C4-2B (cell line): ENCODE data around the gene TEX29.

ENCODE experiments used
- H3K27ac ChIP-seq: fragments of 450-650 bp; 2 replicates; pipeline ENCODE4 v1.5.1; 2017
- ZFX ChIP-seq: fragments of 450-650 bp; IDR thresholded peaks from 2 replicates; pipeline ENCODE4 v1.6.1; 2017
- TF ChIP-seq, protein P1 (sequence below): fragments of 450-650 bp; conservative IDR thresholded peaks from 2 replicates; pipeline ENCODE4 v1.5.1; 2017; ENCODE audit warnings: mild to moderate bottlenecking

TEX29 gene

GRCh38 chr13:111372651-111373425 lies 52.4 kb downstream of the TEX29 start:
- H3K27ac ChIP-seq, result no peak overlapping the region
- TF ChIP-seq, protein P1, sequence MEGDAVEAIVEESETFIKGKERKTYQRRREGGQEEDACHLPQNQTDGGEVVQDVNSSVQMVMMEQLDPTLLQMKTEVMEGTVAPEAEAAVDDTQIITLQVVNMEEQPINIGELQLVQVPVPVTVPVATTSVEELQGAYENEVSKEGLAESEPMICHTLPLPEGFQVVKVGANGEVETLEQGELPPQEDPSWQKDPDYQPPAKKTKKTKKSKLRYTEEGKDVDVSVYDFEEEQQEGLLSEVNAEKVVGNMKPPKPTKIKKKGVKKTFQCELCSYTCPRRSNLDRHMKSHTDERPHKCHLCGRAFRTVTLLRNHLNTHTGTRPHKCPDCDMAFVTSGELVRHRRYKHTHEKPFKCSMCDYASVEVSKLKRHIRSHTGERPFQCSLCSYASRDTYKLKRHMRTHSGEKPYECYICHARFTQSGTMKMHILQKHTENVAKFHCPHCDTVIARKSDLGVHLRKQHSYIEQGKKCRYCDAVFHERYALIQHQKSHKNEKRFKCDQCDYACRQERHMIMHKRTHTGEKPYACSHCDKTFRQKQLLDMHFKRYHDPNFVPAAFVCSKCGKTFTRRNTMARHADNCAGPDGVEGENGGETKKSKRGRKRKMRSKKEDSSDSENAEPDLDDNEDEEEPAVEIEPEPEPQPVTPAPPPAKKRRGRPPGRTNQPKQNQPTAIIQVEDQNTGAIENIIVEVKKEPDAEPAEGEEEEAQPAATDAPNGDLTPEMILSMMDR, result no peak
- no peak for TF ChIP-seq ZFX

- H3K27ac ChIP-seq, result no peak overlapping the region
- TF ChIP-seq, protein P1, result no peak
- no peak for TF ChIP-seq ZFX
Measured at GRCh38 chr13:111373486-111373885, 53.0 kb downstream of the TEX29 start.

DNA sequence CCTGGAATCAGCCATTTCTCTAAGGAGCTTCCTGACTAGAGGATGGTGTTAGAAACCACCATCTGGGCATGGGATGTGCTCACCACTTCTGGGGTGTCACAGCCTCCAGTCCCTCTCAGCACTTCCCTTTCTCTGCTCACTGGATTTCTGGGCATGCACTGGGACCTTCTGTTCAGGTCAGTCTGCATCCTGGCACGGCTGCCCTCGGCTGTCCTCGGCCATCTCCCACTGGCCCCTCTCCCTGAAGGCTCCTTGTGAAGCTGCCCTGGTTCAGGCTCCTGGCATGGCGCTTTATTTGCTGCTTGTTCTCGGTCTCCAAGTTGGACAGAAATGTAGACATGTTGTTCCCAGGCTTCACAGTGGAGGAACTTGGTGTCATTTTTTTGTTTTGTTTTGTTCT lies 60.0 kb downstream of the TEX29 start:
- no peak overlapping the region for H3K27ac ChIP-seq
- no peak for TF ChIP-seq ZFX

- TF ChIP-seq, protein P1, result no peak
- no peak for TF ChIP-seq ZFX
- no peak overlapping the region for H3K27ac ChIP-seq
Measured at GRCh38 chr13:111382411-111382810, 62.0 kb downstream of the TEX29 start.

- no peak overlapping the region for H3K27ac ChIP-seq
- TF ChIP-seq, protein P1, result no peak
- TF ChIP-seq ZFX, result no peak
Measured at GRCh38 chr13:111382877-111383276, 62.4 kb downstream of the TEX29 start.

DNA sequence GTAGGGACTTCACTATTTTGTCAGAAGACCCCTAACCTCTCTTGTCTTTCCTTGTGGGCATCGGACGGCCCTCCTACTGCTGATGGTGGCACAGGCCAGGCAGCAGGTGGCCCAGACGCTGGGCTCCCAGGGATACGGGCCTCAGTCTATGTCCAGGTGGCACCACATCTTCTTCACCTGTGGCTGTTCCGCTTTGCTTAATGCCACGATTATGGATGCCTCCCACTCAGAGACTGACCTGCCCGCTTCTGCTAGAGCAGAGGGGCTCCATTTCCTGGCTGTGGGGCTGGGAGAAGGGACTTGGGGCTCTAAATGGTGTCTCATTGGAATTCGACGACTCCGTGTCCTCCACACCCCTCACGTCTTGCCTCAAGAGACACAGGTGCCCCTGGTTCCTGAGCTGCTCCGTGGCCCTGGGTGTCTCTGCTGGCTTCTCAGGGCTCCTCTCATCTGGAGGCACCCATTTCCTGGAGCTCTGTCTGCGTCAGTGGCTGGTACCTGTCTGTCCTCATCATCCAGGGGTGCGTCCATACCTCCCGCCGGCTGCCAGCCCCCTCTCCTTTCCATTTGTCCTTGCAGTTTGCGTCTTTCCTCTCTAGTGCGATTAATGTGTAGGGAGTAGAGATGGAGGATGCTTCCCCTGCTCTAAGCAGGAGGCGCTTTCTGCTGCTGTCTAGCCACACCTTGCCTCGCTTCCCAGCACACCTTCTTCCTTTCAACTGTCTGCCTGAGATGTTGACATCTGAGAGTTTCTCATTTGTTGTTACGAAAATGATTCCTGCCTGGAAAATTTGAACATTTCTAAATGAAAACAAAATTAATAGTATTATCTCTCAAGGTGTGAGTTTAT lies 63.4 kb downstream of the TEX29 start:
- H3K27ac ChIP-seq, result no peak overlapping the region
- no peak for TF ChIP-seq ZFX
- TF ChIP-seq, protein P1, result no peak

- no peak for TF ChIP-seq ZFX
- TF ChIP-seq, protein P1, result no peak
- H3K27ac ChIP-seq, result no peak overlapping the region
Measured at GRCh38 chr13:111384441-111385182, 64.2 kb downstream of the TEX29 start.
